ENCODE data around the gene GOLGA6D. TPM values are rescaled to one million over a fixed set of nuclear protein-coding genes. Genes with fewer than 3 reads are reported as not detected.
"Not testable (repeated sequence)": the region's sequence is repeated elsewhere in the genome, so short reads cannot be mapped to it uniquely, and the experiment has no call there.

GOLGA6D gene
- total and polyA plus RNA-seq, 12 donors = 0.09 TPM; not detected in 11

DNA sequence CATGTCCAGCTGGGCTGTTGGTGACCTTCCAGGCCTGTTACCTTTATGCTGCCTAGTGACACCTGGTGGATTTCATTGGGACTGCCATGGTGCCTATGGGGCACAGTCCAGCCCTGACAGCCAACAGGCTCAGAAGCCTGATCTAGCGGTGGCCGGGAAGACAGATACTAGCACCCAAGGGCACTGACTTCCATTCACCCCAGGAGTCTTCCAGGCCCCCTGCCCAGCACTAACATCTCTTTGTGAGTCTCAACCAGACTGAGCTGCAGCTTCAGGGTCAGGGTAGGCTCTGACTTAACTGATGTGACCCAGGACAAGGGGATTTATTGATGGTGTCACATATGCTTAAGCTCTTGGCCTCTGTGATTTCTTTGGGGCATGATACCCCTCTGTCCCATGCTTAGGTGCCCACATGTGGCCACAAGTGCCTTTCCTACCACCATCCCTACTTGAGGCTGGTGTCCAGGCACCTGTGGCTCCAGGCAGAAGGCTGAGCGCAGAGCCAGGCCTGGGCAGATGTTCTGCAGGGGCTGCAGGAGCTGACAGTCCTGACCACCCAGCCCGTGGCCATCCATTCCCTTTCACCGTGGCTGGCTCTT is 8.0 kb upstream of the GOLGA6D start:
- DNase-seq (peak; percentile 62 to 83), ATAC-seq (peak; percentile 80 to 95 (median 90))
- TF ChIP-seq CTCF (IDR thresholded peaks at IDR 0.05) = peak; percentile 34 to 72 (median 68)
- H3K9me3 ChIP-seq; H3K4me3 ChIP-seq; H3K36me3 ChIP-seq; intact Hi-C loops (cut with DNase I); H3K27me3 ChIP-seq; H3K4me1 ChIP-seq; H3K27ac ChIP-seq: not testable (repeated sequence)
- 52 to 60% methylated on average over 4 to 5 of the region's 5 CpGs for WGBS, 2 donors

GRCh38 chr15:75275617-75276016 is 7.0 kb upstream of the GOLGA6D start:
- H3K9me3 ChIP-seq; intact Hi-C loops (cut with DNase I); H3K27ac ChIP-seq; DNase-seq; H3K36me3 ChIP-seq; H3K27me3 ChIP-seq; H3K4me3 ChIP-seq; H3K4me1 ChIP-seq; ATAC-seq: not testable (repeated sequence)
- WGBS, 2 donors = 76 to 81% methylated on average over 3 of the region's 3 CpGs

- H3K4me1 ChIP-seq; ATAC-seq; H3K27me3 ChIP-seq; H3K9me3 ChIP-seq; H3K4me3 ChIP-seq; intact Hi-C loops (cut with DNase I); H3K27ac ChIP-seq; DNase-seq; H3K36me3 ChIP-seq: not testable (repeated sequence)
- WGBS, 2 donors = no CpG with 5 or more reads among the region's 1 CpG
These were observed 4.1 kb upstream of the GOLGA6D start for GRCh38 chr15:75278497-75278896.

- H3K27ac ChIP-seq; H3K27me3 ChIP-seq; H3K4me1 ChIP-seq; H3K4me3 ChIP-seq; intact Hi-C loops (cut with DNase I); H3K9me3 ChIP-seq; H3K36me3 ChIP-seq; ATAC-seq; DNase-seq: not testable (repeated sequence)
- no CpG with 5 or more reads among the region's 3 CpGs for WGBS, 2 donors
These were observed 1.5 kb downstream of the GOLGA6D start for GRCh38 chr15:75284152-75284551.

- intact Hi-C loops (cut with DNase I); H3K27ac ChIP-seq; DNase-seq; H3K36me3 ChIP-seq; H3K9me3 ChIP-seq; H3K4me1 ChIP-seq; H3K27me3 ChIP-seq; ATAC-seq; H3K4me3 ChIP-seq: not testable (repeated sequence)
- WGBS, 2 donors = 76 to 84% methylated on average over 4 to 5 of the region's 18 CpGs
These were observed 11.0 kb downstream of the GOLGA6D start for GRCh38 chr15:75293660-75294059.

- H3K27me3 ChIP-seq; H3K27ac ChIP-seq; H3K4me3 ChIP-seq; intact Hi-C loops (cut with DNase I); H3K36me3 ChIP-seq; H3K4me1 ChIP-seq; H3K9me3 ChIP-seq; DNase-seq: not testable (repeated sequence)
- ATAC-seq = peak; percentile 28 to 85 (median 78)
- 83 to 87% methylated on average over 5 to 6 of the region's 13 CpGs for WGBS, 2 donors
These were observed 16.1 kb downstream of the GOLGA6D start for GRCh38 chr15:75298541-75299310.

GRCh38 chr15:75299311-75299688 is 16.7 kb downstream of the GOLGA6D start:
- H3K36me3 ChIP-seq; intact Hi-C loops (cut with DNase I); H3K4me1 ChIP-seq; H3K4me3 ChIP-seq; H3K27me3 ChIP-seq; H3K9me3 ChIP-seq; H3K27ac ChIP-seq: not testable (repeated sequence)
- DNase-seq (peak; percentile 49 to 69), ATAC-seq (peak; percentile 51 to 93 (median 86))
- 17 to 20% methylated on average over 5 to 6 of the region's 6 CpGs for WGBS, 2 donors
- TF ChIP-seq CTCF (IDR thresholded peaks at IDR 0.05) = peak; percentile 31 to 64 (median 57)

GRCh38 chr15:75300026-75300425 is 17.4 kb downstream of the GOLGA6D start:
- H3K27me3 ChIP-seq, H3K4me3 ChIP-seq, H3K36me3 ChIP-seq, ATAC-seq, H3K9me3 ChIP-seq, DNase-seq, H3K4me1 ChIP-seq, H3K27ac ChIP-seq: not testable (repeated sequence)
- intact Hi-C loops (cut with DNase I) = loop anchor here in 4 of 10 donors (5.0 to 10.0 kb wide), 3 partner anchors 55 to 285 kb away; no protein-coding TSS in a partner anchor
- WGBS, 2 donors = 69 to 75% methylated on average over 5 to 6 of the region's 6 CpGs

Data from heart right ventricle (tissue), 16 donors.